ENCODE measurements around the gene CACNB4.
"Not testable (repeated sequence)": the region's sequence is repeated elsewhere in the genome, so short reads cannot be mapped to it uniquely, and the experiment has no call there.

The CACNB4 gene

GRCh38 chr2:151805343-151805742 lies 293.5 kb downstream of the CACNB4 start:
- DNase-seq, result no peak

- no peak for DNase-seq
These were observed 295.0 kb downstream of the CACNB4 start for GRCh38 chr2:151803811-151804210.

GRCh38 chr2:151802315-151802714 lies 296.5 kb downstream of the CACNB4 start:
- no peak for DNase-seq

- DNase-seq, result no peak
These were observed 299.0 kb downstream of the CACNB4 start for GRCh38 chr2:151799886-151800292.

- DNase-seq, result no peak
These were observed 302.1 kb downstream of the CACNB4 start for GRCh38 chr2:151796774-151797173.

GRCh38 chr2:151795646-151796240 lies 303.1 kb downstream of the CACNB4 start:
- DNase-seq, result no peak

GRCh38 chr2:151794422-151794821 lies 304.4 kb downstream of the CACNB4 start:
- DNase-seq, result not testable (repeated sequence)

GRCh38 chr2:151793123-151793522 lies 305.7 kb downstream of the CACNB4 start:
- DNase-seq, result no peak

GRCh38 chr2:151792589-151792988 lies 306.3 kb downstream of the CACNB4 start:
- no peak for DNase-seq

- DNase-seq, result no peak
These were observed 307.3 kb downstream of the CACNB4 start for GRCh38 chr2:151791545-151791944.

GRCh38 chr2:151790689-151791088 lies 308.2 kb downstream of the CACNB4 start:
- DNase-seq, result no peak

GRCh38 chr2:151789055-151789834 lies 309.6 kb downstream of the CACNB4 start:
- DNase-seq, result no peak

GRCh38 chr2:151786483-151786882 lies 312.4 kb downstream of the CACNB4 start:
- no peak for DNase-seq

GRCh38 chr2:151786077-151786476 lies 312.8 kb downstream of the CACNB4 start:
- no peak for DNase-seq

GRCh38 chr2:151783133-151783520 lies 315.7 kb downstream of the CACNB4 start:
- DNase-seq, result no peak
